OCI-LY3 (cell line): ENCODE measurements around the gene ATF6.

Source experiments
- CTCF ChIP-seq: fragments of 200-600, 300-600 bp; sonication (generic); IDR thresholded peaks from 2 replicates; pipeline ENCODE4 v1.5.1; 2014; ENCODE audit warnings: antibody characterized with exemption, low read length, low read depth
- EZH2phosphoT487 ChIP-seq: fragments of 200-600 bp; shearing (Covaris generic); IDR thresholded peaks from 2 replicates; pipeline ENCODE4 v1.6.1; 2018; ENCODE audit warnings: antibody characterized with exemption, mixed run types, low read depth

DNA sequence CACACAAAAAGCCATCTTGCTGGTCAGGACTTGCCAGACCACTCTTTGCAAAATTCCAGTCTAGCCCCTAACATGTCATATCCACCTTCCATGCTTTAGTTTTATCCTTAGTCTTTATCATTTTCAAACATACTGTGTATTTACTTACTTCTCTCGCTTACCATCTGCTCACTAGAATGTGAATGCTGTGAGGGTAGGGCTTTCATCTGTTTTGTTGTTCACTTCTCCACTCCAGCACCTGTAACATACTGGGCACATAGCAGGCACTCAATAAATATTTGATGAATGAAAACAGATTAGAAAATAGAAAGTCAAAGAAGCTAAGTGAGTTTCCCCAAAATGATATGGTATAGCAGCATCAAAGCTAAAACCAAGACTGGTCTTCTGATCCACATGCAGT lies 177.6 kb downstream of the ATF6 start:
- TF ChIP-seq CTCF (no peak), EZH2phosphoT487 (no peak)
